ENCODE results near the gene TRAF6.

GRCh38 chr11:36459046-36459445 is 51.0 kb downstream of the TRAF6 start:
- TF ChIP-seq EP300 (IDR thresholded peaks at IDR 0.05; ENCODE audit: borderline replicate concordance) (no peak), RAD21 (IDR thresholded peaks at IDR 0.05; ENCODE audit: low read depth) (no peak), MAX (IDR thresholded peaks at IDR 0.05) (no peak), ZBTB7A (IDR thresholded peaks at IDR 0.05; ENCODE audit: low read depth) (no peak), EGR1 (IDR thresholded peaks at IDR 0.05) (no peak)
